ENCODE data around the gene SETD4. TPM values are rescaled to one million over a fixed set of nuclear protein-coding genes. Genes with fewer than 3 reads are reported as not detected.

Gene SETD4
- total RNA-seq, 1 donor from 2014 or later = 28.4 TPM

GRCh38 chr21:36072453-36073162, 12.3 kb upstream of the SETD4 start:
- no peak for DNase-seq (ENCODE audit: low read depth, low spot score)
- no peak for TF ChIP-seq CTCF (conservative IDR thresholded peaks at IDR 0.05)
- Mint-ChIP-seq H3K27me3 (ENCODE audit: low read depth) (peaks cover under 1% of the 10 kb centered on the region), H3K9me3 (peaks cover 8% of the 10 kb centered on the region), H3K4me3 (no peak overlapping the region), H3K27ac (ENCODE audit: unreplicated experiment) (no peak overlapping the region), H3K4me1 (peaks cover 10% of the 10 kb centered on the region), H3K36me3 (ENCODE audit: low read depth) (peaks cover 5% of the 10 kb centered on the region)

- Mint-ChIP-seq H3K36me3 (ENCODE audit: low read depth) (peaks cover 5% of the 10 kb centered on the region), H3K27ac (ENCODE audit: unreplicated experiment) (no peak overlapping the region), H3K4me1 (peaks cover 10% of the 10 kb centered on the region), H3K4me3 (no peak overlapping the region), H3K9me3 (peaks cover 8% of the 10 kb centered on the region), H3K27me3 (ENCODE audit: low read depth) (peaks cover 9% of the 10 kb centered on the region)
- no peak for TF ChIP-seq CTCF (conservative IDR thresholded peaks at IDR 0.05)
- DNase-seq (ENCODE audit: low read depth, low spot score) = no peak
Measured at GRCh38 chr21:36070999-36071398, 10.7 kb upstream of the SETD4 start.

DNA sequence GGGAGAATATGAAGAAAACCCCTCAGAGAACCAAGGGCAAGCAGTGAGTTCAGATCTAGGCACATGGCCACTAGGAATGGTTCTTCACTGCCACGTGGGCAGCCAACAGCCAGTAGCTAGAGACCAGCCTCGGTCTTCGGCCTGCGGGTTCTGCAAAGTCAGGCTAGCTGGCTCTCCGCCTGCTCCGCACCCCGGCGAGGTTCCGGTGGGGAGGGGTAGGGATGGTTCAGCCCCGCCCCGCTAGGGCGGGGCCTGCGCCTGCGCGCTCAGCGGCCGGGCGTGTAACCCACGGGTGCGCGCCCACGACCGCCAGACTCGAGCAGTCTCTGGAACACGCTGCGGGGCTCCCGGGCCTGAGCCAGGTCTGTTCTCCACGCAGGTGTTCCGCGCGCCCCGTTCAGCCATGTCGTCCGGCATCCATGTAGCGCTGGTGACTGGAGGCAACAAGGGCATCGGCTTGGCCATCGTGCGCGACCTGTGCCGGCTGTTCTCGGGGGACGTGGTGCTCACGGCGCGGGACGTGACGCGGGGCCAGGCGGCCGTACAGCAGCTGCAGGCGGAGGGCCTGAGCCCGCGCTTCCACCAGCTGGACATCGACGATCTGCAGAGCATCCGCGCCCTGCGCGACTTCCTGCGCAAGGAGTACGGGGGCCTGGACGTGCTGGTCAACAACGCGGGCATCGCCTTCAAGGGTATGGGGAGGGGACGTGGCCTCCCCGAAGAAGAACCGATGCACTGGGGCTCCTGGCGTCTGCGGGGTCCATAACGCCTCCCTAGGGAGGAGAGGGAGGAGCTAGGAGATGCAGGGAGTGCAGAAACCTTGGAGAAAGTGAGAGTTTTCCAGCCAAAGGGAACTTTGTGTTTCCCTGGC, 9.6 kb upstream of the SETD4 start, which contains the start of gene CBR1:
CBR1 (plus strand) TSS at position 312 of the 871 bp plus-strand sequence; CDS start at position 404, 92 bp downstream.
- peaks cover 9% of the 10 kb centered on the region for H3K27me3 Mint-ChIP-seq (ENCODE audit: low read depth)
- H3K4me1 Mint-ChIP-seq = peaks cover under 1% of the 10 kb centered on the region
- no peak within 1 kb of the TSS for H3K4me3 Mint-ChIP-seq
- no peak for DNase-seq (ENCODE audit: low read depth, low spot score)
- TF ChIP-seq CTCF (conservative IDR thresholded peaks at IDR 0.05) = no peak
- H3K9me3 Mint-ChIP-seq = peaks cover 8% of the 10 kb centered on the region
- H3K36me3 Mint-ChIP-seq (ENCODE audit: low read depth) = peaks cover 5% of the 10 kb centered on the region
- no peak within 1 kb of the TSS for H3K27ac Mint-ChIP-seq (ENCODE audit: unreplicated experiment)

- no peak overlapping the region for H3K4me3 Mint-ChIP-seq
- H3K27me3 Mint-ChIP-seq (ENCODE audit: low read depth) = peaks cover 10% of the 10 kb centered on the region
- H3K36me3 Mint-ChIP-seq (ENCODE audit: low read depth) = peaks cover 5% of the 10 kb centered on the region
- H3K9me3 Mint-ChIP-seq = peaks cover 8% of the 10 kb centered on the region
- DNase-seq (ENCODE audit: low read depth, low spot score) = no peak
- H3K27ac Mint-ChIP-seq (ENCODE audit: unreplicated experiment) = no peak overlapping the region
- no peak for TF ChIP-seq CTCF (conservative IDR thresholded peaks at IDR 0.05)
- H3K4me1 Mint-ChIP-seq = no peaks in the 10 kb centered on the region
Measured at GRCh38 chr21:36068748-36069398, 8.5 kb upstream of the SETD4 start.

DNA sequence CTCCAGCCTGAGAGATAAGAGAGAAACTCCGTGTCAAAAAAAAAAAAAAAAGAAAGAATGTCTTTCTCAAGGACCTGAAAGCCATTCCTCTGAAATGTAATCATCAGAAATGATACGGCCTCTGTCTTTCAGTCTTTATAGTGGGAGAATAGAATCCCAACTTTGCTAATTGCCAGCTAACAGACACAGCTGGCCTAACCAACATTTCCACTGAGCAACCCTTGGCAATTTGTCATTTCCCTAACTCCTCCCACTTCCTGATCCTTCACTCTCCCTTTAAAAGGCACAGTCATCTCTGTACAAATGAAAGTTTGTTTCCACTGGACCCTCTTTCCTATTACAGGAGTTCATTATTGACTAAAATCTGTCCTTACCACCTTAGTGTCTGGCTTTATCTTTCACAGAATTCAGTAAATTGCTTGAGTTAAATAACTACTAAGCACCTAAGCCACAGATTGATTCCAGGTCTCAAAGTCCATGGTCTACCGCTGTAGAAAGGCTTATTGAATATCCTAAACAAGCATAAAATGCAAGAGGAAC, 5.2 kb upstream of the SETD4 start:
- Mint-ChIP-seq H3K27me3 (ENCODE audit: low read depth) (peaks cover 24% of the 10 kb centered on the region), H3K27ac (ENCODE audit: unreplicated experiment) (no peak overlapping the region), H3K4me1 (peaks cover 5% of the 10 kb centered on the region), H3K9me3 (peaks cover 8% of the 10 kb centered on the region), H3K36me3 (ENCODE audit: low read depth) (peaks cover 5% of the 10 kb centered on the region), H3K4me3 (peak overlapping the region; percentile 16)
- DNase-seq (ENCODE audit: low read depth, low spot score) = no peak
- TF ChIP-seq CTCF (conservative IDR thresholded peaks at IDR 0.05) = no peak
